HEK293 (cell line): ENCODE results near the gene PITPNC1.

Experiments used
- ATF2 ChIP-seq: fragments of 450-650 bp; formaldehyde crosslinking; IDR thresholded peaks from 2 replicates; pipeline ENCODE4 v1.5.1; 2016; ENCODE audit warnings: missing biosample characterization, missing genetic modification characterization, low read depth
- BCL11A ChIP-seq: fragments of 450-650 bp; formaldehyde crosslinking; IDR thresholded peaks from 2 replicates; pipeline ENCODE4 v1.5.1; 2016; ENCODE audit warnings: low read depth, missing biosample characterization, missing genetic modification characterization
- GFI1B ChIP-seq: fragments of 450-650 bp; formaldehyde crosslinking; IDR thresholded peaks from 2 replicates; pipeline ENCODE4 v1.5.1; 2016; ENCODE audit warnings: missing biosample characterization, missing genetic modification characterization
- GLI4 ChIP-seq: fragments of 450-650 bp; formaldehyde crosslinking; IDR thresholded peaks from 2 replicates; pipeline ENCODE4 v1.5.1; 2016; ENCODE audit warnings: missing biosample characterization, missing genetic modification characterization
- KLF17 ChIP-seq: fragments of 450-650 bp; formaldehyde crosslinking; IDR thresholded peaks from 2 replicates; pipeline ENCODE4 v1.5.1; 2016; ENCODE audit warnings: missing biosample characterization, missing genetic modification characterization
- PATZ1 ChIP-seq: fragments of 450-650 bp; formaldehyde crosslinking; IDR thresholded peaks from 2 replicates; pipeline ENCODE4 v1.5.1; 2016; ENCODE audit warnings: missing biosample characterization, missing genetic modification characterization
- SETDB1 ChIP-seq: IDR thresholded peaks from one replicate; pipeline ENCODE4 v1.6.1; 2017; ENCODE audit warnings: mild to moderate bottlenecking, low read length, moderate library complexity, mixed read lengths; ENCODE audit not compliant: insufficient read length
- TCF7L2 ChIP-seq: IDR thresholded peaks from 2 replicates; pipeline ENCODE4 v1.6.1; 2011; ENCODE audit warnings: low read depth, mild to moderate bottlenecking, inconsistent platforms, low read length, moderate library complexity, borderline replicate concordance
- TRIM28 ChIP-seq: IDR thresholded peaks from 2 replicates; pipeline ENCODE4 v1.6.1; 2011; ENCODE audit warnings: low read length, control low read depth, borderline replicate concordance
- ZBTB11 ChIP-seq: fragments of 450-650 bp; formaldehyde crosslinking; conservative IDR thresholded peaks from 2 replicates; pipeline ENCODE4 v1.5.1; 2016; ENCODE audit warnings: low read depth, missing biosample characterization, missing genetic modification characterization
- ZBTB6 ChIP-seq: fragments of 450-650 bp; formaldehyde crosslinking; IDR thresholded peaks from 2 replicates; pipeline ENCODE4 v1.5.1; 2017; ENCODE audit warnings: missing biosample characterization, missing genetic modification characterization
- ZNF114 ChIP-seq: fragments of 450-650 bp; formaldehyde crosslinking; IDR thresholded peaks from 2 replicates; pipeline ENCODE4 v1.5.0; 2017; ENCODE audit warnings: missing biosample characterization, missing genetic modification characterization
- ZNF146 ChIP-seq: fragments of 450-650 bp; formaldehyde crosslinking; IDR thresholded peaks from 2 replicates; pipeline ENCODE4 v1.5.1; 2016; ENCODE audit warnings: missing biosample characterization, missing genetic modification characterization
- ZNF214 ChIP-seq: fragments of 450-650 bp; formaldehyde crosslinking; IDR thresholded peaks from 2 replicates; pipeline ENCODE4 v1.5.1; 2017; ENCODE audit warnings: missing biosample characterization, mild to moderate bottlenecking, missing genetic modification characterization, borderline replicate concordance
- ZNF341 ChIP-seq: fragments of 450-650 bp; formaldehyde crosslinking; IDR thresholded peaks from 2 replicates; pipeline ENCODE4; 2016; ENCODE audit warnings: low read depth, missing biosample characterization, missing genetic modification characterization
- ZNF354C ChIP-seq: fragments of 450-650 bp; formaldehyde crosslinking; IDR thresholded peaks from 2 replicates; pipeline ENCODE4 v1.5.1; 2016; ENCODE audit warnings: missing biosample characterization, missing genetic modification characterization, low read depth, borderline replicate concordance
- ZNF398 ChIP-seq: fragments of 450-650 bp; formaldehyde crosslinking; IDR thresholded peaks from 2 replicates; pipeline ENCODE4 v1.5.1; 2017; ENCODE audit warnings: missing biosample characterization, missing genetic modification characterization
- ZNF404 ChIP-seq: fragments of 450-650 bp; formaldehyde crosslinking; IDR thresholded peaks from 2 replicates; pipeline ENCODE4 v1.5.1; 2017; ENCODE audit warnings: missing biosample characterization, missing genetic modification characterization
- ZNF514 ChIP-seq: fragments of 450-650 bp; formaldehyde crosslinking; IDR thresholded peaks from 2 replicates; pipeline ENCODE4 v1.5.1; 2016; ENCODE audit warnings: missing biosample characterization, missing genetic modification characterization
- ZNF585B ChIP-seq: fragments of 450-650 bp; formaldehyde crosslinking; IDR thresholded peaks from 2 replicates; pipeline ENCODE4 v1.5.1; 2016; ENCODE audit warnings: missing biosample characterization, missing genetic modification characterization
- ZNF707 ChIP-seq: fragments of 450-650 bp; formaldehyde crosslinking; IDR thresholded peaks from 2 replicates; pipeline ENCODE4 v1.5.1; 2016; ENCODE audit warnings: missing biosample characterization, missing genetic modification characterization
- ZSCAN23 ChIP-seq: fragments of 450-650 bp; formaldehyde crosslinking; IDR thresholded peaks from 2 replicates; pipeline ENCODE4 v1.5.1; 2016; ENCODE audit warnings: missing biosample characterization, missing genetic modification characterization
- ZSCAN4 ChIP-seq: fragments of 450-650 bp; formaldehyde crosslinking; IDR thresholded peaks from 2 replicates; pipeline ENCODE4 v1.5.1; 2017; ENCODE audit warnings: missing biosample characterization, missing genetic modification characterization
- ZXDB ChIP-seq: fragments of 450-650 bp; formaldehyde crosslinking; IDR thresholded peaks from 2 replicates; pipeline ENCODE4 v1.5.1; 2016; ENCODE audit warnings: missing biosample characterization, missing genetic modification characterization

The PITPNC1 gene

GRCh38 chr17:67491009-67491680 lies 114.1 kb downstream of the PITPNC1 start (continued):
- TF ChIP-seq ZNF398: no peak
- 0 out of 2 replicates have a peak, but pooled peaks have one; percentile 7 for TF ChIP-seq ATF2 (tag by site-specific recombination)
- TF ChIP-seq BCL11A (tag by site-specific recombination): peak; percentile 74
- no peak for TF ChIP-seq GFI1B (tag by site-specific recombination)
- TF ChIP-seq ZNF146 (tag by site-specific recombination): no peak
- TF ChIP-seq ZNF585B: no peak
- TF ChIP-seq ZNF214 (tag by site-specific recombination): no peak
- no peak for TF ChIP-seq ZNF404 (tag by site-specific recombination)
- TF ChIP-seq GLI4 (tag by site-specific recombination): no peak
- no peak for TF ChIP-seq ZSCAN4
- TF ChIP-seq PATZ1 (tag by site-specific recombination): peak; percentile 51
- no peak for TF ChIP-seq ZNF354C (tag by site-specific recombination)
- no peak for TF ChIP-seq ZNF114 (tag by site-specific recombination)
- TF ChIP-seq TRIM28: no peak
- TF ChIP-seq KLF17 (tag by site-specific recombination): no peak; the same call in 1 of the 2 replicates
- no peak for TF ChIP-seq TCF7L2
- no peak for TF ChIP-seq ZNF341 (tag by site-specific recombination)
- TF ChIP-seq ZSCAN23 (tag by site-specific recombination): no peak
- TF ChIP-seq ZBTB6 (tag by site-specific recombination): peak; percentile 56; the same call in 1 of the 2 replicates
- no peak for TF ChIP-seq ZNF707 (tag by site-specific recombination)
- peak; percentile 35; the same call in 1 of the 2 replicates for TF ChIP-seq ZXDB (tag by site-specific recombination)
- TF ChIP-seq ZBTB11: no peak
- TF ChIP-seq SETDB1: no peak
- no peak for TF ChIP-seq ZNF514
